DOHH2 (cell line): ENCODE results near the gene RCHY1.

Experiments used
- CTCF ChIP-seq: fragments of 200-600 bp; sonication (generic); IDR thresholded peaks from one replicate; pipeline ENCODE4 v1.5.1; 2014; ENCODE audit warnings: antibody characterized with exemption, mild to moderate bottlenecking, low read depth, low read length; ENCODE audit not compliant: poor library complexity, severe bottlenecking
- EZH2phosphoT487 ChIP-seq: fragments of 200-600 bp; sonication (generic); IDR thresholded peaks from 2 replicates; pipeline ENCODE4 v1.6.1; 2017; ENCODE audit warnings: borderline replicate concordance, mild to moderate bottlenecking, antibody characterized with exemption, low read length, moderate library complexity, mixed read lengths

GRCh38 chr4:75502671-75503070, 11.5 kb downstream of the RCHY1 start:
- TF ChIP-seq CTCF = no peak
- no peak for TF ChIP-seq EZH2phosphoT487
